ENCODE measurements around the gene DNAH14. TPM values are rescaled to one million over a fixed set of nuclear protein-coding genes. Genes with fewer than 3 reads are reported as not detected.

Gene DNAH14
- total and polyA plus RNA-seq, 2 of the 13 experiments (the other 11 are each of a cell fraction or from before 2014, with no cell fraction given): 4.5 to 27.5 TPM

DNA sequence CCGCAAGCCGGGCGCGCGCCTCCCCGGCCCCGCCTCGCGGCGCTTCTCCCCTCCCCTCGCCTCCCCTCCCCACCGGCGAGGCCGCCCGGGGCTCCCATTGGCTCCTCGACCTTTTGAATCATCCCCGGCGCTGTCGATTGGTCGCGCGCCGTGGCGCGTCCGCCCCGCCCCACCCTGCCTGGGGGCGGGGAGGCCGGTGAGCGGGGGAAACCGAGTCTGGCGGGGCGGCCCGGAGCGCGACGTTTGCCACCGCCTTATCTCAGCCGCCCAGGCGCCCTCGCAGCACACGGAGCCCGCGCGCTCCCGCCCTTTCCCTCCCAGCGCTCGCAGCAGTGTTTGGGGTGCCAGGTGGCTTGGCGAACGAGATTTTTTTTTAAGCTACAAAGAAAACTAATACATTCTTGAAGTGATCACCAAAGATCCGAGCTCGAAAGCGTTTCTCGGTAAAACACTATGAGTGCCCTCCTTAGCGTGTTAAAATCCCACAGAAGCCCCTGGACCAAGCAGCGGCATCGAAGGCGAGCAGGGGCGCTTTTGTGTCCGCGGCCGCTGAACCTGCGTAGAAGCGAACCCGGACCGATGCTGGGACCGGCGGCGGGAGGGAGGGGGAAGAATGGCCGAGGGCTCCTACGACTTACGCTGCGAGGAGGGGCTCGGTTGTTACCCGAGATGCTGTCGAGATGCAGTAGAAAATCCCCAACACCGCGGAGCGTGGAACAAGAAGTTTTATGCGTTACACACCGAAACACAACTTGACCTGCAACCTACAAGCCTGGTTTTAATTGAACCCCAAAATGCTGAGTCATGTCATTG, 498.8 kb downstream of the DNAH14 start (continued):
- TF ChIP-seq SMAD1 (CRISPR knock-in tag; IDR thresholded peaks at IDR 0.05; ENCODE audit: borderline replicate concordance, low read depth) (no peak), NPAS2 (CRISPR knock-in tag; IDR thresholded peaks at IDR 0.05; ENCODE audit: borderline replicate concordance) (no peak), HNRNPL (IDR thresholded peaks at IDR 0.05; ENCODE audit: low read depth, low read length) (no peak), RXRA (CRISPR knock-in tag; IDR thresholded peaks at IDR 0.05) (no peak)
- TF ChIP-seq, protein P1, sequence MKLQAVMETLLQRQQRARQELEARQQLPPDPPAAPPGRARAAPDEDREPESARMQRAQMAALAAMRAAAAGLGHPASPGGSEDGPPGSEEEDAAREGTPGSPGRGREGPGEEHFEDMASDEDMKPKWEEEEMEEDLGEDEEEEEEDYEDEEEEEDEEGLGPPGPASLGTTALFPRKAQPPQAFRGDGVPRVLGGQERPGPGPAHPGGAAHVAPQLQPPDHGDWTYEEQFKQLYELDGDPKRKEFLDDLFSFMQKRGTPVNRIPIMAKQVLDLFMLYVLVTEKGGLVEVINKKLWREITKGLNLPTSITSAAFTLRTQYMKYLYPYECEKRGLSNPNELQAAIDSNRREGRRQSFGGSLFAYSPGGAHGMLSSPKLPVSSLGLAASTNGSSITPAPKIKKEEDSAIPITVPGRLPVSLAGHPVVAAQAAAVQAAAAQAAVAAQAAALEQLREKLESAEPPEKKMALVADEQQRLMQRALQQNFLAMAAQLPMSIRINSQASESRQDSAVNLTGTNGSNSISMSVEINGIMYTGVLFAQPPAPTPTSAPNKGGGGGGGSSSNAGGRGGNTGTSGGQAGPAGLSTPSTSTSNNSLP (IDR thresholded peaks at IDR 0.05; ENCODE audit: low read depth, low read length): 0 out of 2 replicates have a peak, but pooled peaks have one; percentile 16
- TF ChIP-seq, protein P2, sequence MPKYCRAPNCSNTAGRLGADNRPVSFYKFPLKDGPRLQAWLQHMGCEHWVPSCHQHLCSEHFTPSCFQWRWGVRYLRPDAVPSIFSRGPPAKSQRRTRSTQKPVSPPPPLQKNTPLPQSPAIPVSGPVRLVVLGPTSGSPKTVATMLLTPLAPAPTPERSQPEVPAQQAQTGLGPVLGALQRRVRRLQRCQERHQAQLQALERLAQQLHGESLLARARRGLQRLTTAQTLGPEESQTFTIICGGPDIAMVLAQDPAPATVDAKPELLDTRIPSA (CRISPR knock-in tag; IDR thresholded peaks at IDR 0.05; ENCODE audit: borderline replicate concordance): peak; percentile 18; the same call in 1 of the 2 replicates

DNA sequence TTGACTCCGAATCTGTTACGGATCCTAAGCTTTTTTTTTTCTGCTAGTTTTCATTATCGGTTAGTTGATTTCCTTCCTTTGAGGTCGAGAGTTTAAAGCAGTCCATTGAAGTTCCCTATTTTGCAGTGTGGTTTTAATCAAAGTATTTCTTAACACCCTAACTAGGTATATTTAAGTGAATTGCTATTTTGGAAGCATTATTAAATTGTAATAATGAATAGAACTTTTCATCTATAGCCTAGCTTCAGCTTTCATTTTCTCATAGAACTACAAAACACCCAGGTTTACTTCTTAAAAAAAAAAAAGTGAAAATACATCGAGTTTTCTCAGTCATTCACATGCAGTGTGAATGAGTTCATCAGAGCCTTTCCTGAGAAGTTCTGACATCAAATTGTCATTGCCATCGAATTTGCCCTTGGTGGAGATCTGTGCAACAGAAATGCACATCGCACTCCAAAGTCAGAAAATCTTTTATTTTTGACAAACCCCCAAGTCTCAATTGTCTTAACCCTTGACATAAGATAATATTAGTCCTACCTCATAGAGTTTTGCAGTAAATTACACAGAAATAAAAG, 499.5 kb downstream of the DNAH14 start:
- Histone ChIP-seq H3K27me3 (ENCODE audit: control insufficient read depth in 1 of 2, insufficient read depth in 2 of 2, low read length in 2 of 2) (no peaks in the 10 kb centered on the region; a peak in 1 of 5 replicates), H3K27ac (ENCODE audit: extremely low read length, insufficient read depth, low read length) (peak overlapping the region; percentile 86), H3K4me3 (replicated peaks in 1 of 3; ENCODE audit: insufficient read depth in 1 of 3, low read depth in 2 of 3, low read length in 3 of 3) (peak overlapping the region; percentile 83 to 95 (median 93)), H3K9ac (ENCODE audit: insufficient read depth, low read depth, low read length) (peak overlapping the region; percentile 92), H3K4me2 (ENCODE audit: low read depth, low read length) (peak overlapping the region; percentile 89), H3K9me3 (ENCODE audit: low read length) (no peaks in the 10 kb centered on the region), H2AFZ (ENCODE audit: low read length) (no peak overlapping the region), H3K4me1 (ENCODE audit: insufficient read depth, low read length) (peaks cover 33% of the 10 kb centered on the region), H4K20me1 (ENCODE audit: insufficient read depth, low read length) (peaks cover 17% of the 10 kb centered on the region), H3K36me3 (replicated peaks in 1 of 2; ENCODE audit: control insufficient read depth in 1 of 2, insufficient read depth in 2 of 2, low read length in 2 of 2) (no peaks in the 10 kb centered on the region), H3K79me2 (ENCODE audit: insufficient read depth, low read length) (peaks cover 38% of the 10 kb centered on the region)
- in situ Hi-C loops (cut with HindIII; ENCODE audit: extremely low pct_ligation_motif_present, low pct_unique_long_range_greater_than_20kb): no loop called here
- CTCF ChIA-PET (ENCODE audit: low intra/inter-chr PET ratio, low total read pairs): no interaction called here
- POLR2A ChIA-PET: interaction anchor here (1.6 to 2.1 kb wide), 3 partner anchors 12 to 633 kb away, joined by 4 to 7 read pairs (median 5); no protein-coding TSS in a partner anchor
- WGBS (ENCODE audit: low lambda C conversion rate): 38% methylated on average over 7 of the region's 7 CpGs
- no TSS peak for BruUV-seq (replicated peaks)
- ATAC-seq (no peak), FAIRE-seq (no peak), DNase-seq (ENCODE audit: low spot score) (no peak)
- intact Hi-C loops (cut with micrococcal nuclease; ENCODE audit: unreplicated experiment): no loop called here
- TF ChIP-seq, protein P3, sequence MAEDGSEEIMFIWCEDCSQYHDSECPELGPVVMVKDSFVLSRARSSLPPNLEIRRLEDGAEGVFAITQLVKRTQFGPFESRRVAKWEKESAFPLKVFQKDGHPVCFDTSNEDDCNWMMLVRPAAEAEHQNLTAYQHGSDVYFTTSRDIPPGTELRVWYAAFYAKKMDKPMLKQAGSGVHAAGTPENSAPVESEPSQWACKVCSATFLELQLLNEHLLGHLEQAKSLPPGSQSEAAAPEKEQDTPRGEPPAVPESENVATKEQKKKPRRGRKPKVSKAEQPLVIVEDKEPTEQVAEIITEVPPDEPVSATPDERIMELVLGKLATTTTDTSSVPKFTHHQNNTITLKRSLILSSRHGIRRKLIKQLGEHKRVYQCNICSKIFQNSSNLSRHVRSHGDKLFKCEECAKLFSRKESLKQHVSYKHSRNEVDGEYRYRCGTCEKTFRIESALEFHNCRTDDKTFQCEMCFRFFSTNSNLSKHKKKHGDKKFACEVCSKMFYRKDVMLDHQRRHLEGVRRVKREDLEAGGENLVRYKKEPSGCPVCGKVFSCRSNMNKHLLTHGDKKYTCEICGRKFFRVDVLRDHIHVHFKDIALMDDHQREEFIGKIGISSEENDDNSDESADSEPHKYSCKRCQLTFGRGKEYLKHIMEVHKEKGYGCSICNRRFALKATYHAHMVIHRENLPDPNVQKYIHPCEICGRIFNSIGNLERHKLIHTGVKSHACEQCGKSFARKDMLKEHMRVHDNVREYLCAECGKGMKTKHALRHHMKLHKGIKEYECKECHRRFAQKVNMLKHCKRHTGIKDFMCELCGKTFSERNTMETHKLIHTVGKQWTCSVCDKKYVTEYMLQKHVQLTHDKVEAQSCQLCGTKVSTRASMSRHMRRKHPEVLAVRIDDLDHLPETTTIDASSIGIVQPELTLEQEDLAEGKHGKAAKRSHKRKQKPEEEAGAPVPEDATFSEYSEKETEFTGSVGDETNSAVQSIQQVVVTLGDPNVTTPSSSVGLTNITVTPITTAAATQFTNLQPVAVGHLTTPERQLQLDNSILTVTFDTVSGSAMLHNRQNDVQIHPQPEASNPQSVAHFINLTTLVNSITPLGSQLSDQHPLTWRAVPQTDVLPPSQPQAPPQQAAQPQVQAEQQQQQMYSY (CRISPR knock-in tag; IDR thresholded peaks at IDR 0.05): no peak
- no peak for TF ChIP-seq RBM22 (optimal IDR thresholded peaks at IDR 0.05; ENCODE audit: low read length)
- no peak for TF ChIP-seq STAT5B (CRISPR knock-in tag; IDR thresholded peaks at IDR 0.05)
- TF ChIP-seq ZNF296 (CRISPR knock-in tag; conservative IDR thresholded peaks at IDR 0.05): no peak
- TF ChIP-seq, protein P2 (CRISPR knock-in tag; IDR thresholded peaks at IDR 0.05; ENCODE audit: borderline replicate concordance): no peak
- no peak for TF ChIP-seq ZNF121 (CRISPR knock-in tag; IDR thresholded peaks at IDR 0.05)
- TF ChIP-seq, protein P4, sequence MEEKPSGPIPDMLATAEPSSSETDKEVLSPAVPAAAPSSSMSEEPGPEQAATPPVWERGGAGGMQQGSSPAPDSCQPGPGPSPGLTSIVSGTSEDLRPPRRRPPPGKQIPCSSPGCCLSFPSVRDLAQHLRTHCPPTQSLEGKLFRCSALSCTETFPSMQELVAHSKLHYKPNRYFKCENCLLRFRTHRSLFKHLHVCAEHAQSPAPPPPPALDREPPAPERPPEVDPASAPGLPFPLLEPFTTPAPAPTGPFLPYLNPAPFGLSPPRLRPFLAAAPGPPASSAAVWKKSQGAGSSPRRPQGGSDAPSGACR (CRISPR knock-in tag; IDR thresholded peaks at IDR 0.05): no peak
- TF ChIP-seq KMT2A (CRISPR knock-in tag; IDR thresholded peaks at IDR 0.05): no peak
